Colonic mucosa (tissue), 4 donors: ENCODE measurements around the gene CDH2. TPM values are rescaled to one million over a fixed set of nuclear protein-coding genes. Genes with fewer than 3 reads are reported as not detected.

Experiments
- DNase-seq: peaks from one replicate; pipeline ENCODE4 v3.0.0-alpha.2; 2020
- H3K27ac ChIP-seq: fragments of 200-600 bp; one replicate; pipeline ENCODE4 v1.8.0; 2021
- H3K27me3 ChIP-seq: fragments of 200-600 bp; one replicate; pipeline ENCODE4 v1.8.0; 2021
- H3K36me3 ChIP-seq: fragments of 200-600 bp; one replicate; pipeline ENCODE4 v1.8.0; 2021
- H3K4me1 ChIP-seq: fragments of 200-600 bp; one replicate; pipeline ENCODE4 v1.8.0; 2021; ENCODE audit warnings: mild to moderate bottlenecking
- H3K4me3 ChIP-seq: fragments of 200-600 bp; one replicate; pipeline ENCODE4 v1.8.0; 2021
- H3K9ac ChIP-seq, 2 donors: one replicate each; pipeline ENCODE4 v1.7.0; 2013; ENCODE audit warnings: control low read depth in 2 of 2, low read depth in 2 of 2, low read length in 2 of 2
- H3K9me3 ChIP-seq: fragments of 200-600 bp; one replicate; pipeline ENCODE4 v1.8.0; 2021
- intact Hi-C: fragments of 100-400 bp; cut with DNase I; formaldehyde crosslinking; loops from one replicate; pipeline ENCODE4 v1.14.1; 2022
- total RNA-seq, 2 donors: library from RNA; stranded (reverse); fragmentation: NEBNext Ultra II Directional in 1 of 2; extraction: Animal tissue kit (Norgen Biotek cat#: 25700) in 1 of 2; gene quantifications; one replicate each; pipeline ENCODE4 v1.2.1, GENCODE V29; 2021
- TF ChIP-seq, protein P1 (sequence below): fragments of 200-600 bp; IDR thresholded peaks from one replicate; pipeline ENCODE4 v1.8.0; 2022; ENCODE audit warnings: antibody characterized with exemption, mild to moderate bottlenecking
- donor health status: healthy.
- donor health status: DM: no; HTN: no; CAD: no.
- donor health status: DM: no; HTN: no; CAD: no.

CDH2 gene
- total RNA-seq, 2 donors from 2014 or later, result 0.84 to 1.4 TPM

GRCh38 chr18:28158083-28158581 is 18.8 kb downstream of the CDH2 start:
- Histone ChIP-seq H3K4me1 (no peaks in the 10 kb centered on the region), H3K9me3 (no peaks in the 10 kb centered on the region), H3K27ac (no peak overlapping the region), H3K4me3 (no peak overlapping the region), H3K27me3 (no peaks in the 10 kb centered on the region), H3K9ac (no peak overlapping the region), H3K36me3 (no peaks in the 10 kb centered on the region)
- no peak for DNase-seq
- intact Hi-C loops, result no loop called here
- TF ChIP-seq, protein P1, sequence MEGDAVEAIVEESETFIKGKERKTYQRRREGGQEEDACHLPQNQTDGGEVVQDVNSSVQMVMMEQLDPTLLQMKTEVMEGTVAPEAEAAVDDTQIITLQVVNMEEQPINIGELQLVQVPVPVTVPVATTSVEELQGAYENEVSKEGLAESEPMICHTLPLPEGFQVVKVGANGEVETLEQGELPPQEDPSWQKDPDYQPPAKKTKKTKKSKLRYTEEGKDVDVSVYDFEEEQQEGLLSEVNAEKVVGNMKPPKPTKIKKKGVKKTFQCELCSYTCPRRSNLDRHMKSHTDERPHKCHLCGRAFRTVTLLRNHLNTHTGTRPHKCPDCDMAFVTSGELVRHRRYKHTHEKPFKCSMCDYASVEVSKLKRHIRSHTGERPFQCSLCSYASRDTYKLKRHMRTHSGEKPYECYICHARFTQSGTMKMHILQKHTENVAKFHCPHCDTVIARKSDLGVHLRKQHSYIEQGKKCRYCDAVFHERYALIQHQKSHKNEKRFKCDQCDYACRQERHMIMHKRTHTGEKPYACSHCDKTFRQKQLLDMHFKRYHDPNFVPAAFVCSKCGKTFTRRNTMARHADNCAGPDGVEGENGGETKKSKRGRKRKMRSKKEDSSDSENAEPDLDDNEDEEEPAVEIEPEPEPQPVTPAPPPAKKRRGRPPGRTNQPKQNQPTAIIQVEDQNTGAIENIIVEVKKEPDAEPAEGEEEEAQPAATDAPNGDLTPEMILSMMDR, result no peak

DNA sequence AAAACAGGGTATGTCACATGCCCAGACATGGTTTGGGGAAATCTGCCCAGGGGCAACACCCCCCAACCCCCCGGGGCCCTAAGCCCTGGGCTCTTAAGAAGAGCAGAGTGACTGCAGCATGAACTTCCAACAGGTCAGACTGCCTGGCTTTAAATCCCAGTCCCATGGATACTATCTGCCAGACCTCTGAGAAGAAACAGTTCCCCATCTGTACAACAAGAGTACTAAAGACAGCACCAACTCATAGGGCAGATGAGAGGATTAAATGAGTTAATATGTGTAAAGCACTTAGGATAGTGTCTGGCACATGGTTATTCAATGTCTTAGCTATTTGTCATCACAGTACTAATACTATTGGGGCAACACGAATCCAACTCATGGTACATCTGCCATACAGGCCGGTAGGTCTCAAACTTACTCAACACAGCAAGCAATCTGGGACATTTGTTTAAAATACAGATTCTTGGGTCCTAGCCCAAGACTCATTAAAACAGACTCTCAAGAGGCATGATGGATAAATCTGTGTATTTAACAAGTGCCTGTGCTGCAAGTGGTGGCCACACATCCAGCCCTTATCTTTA is 23.4 kb downstream of the CDH2 start:
- H3K4me1 ChIP-seq, result no peaks in the 10 kb centered on the region

GRCh38 chr18:28152754-28153153 is 24.2 kb downstream of the CDH2 start:
- H3K4me3 ChIP-seq, result no peak overlapping the region
- no peak for DNase-seq
- no peaks in the 10 kb centered on the region for H3K4me1 ChIP-seq
- H3K36me3 ChIP-seq, result no peaks in the 10 kb centered on the region
- TF ChIP-seq, protein P1, result no peak
- no peak overlapping the region for H3K9ac ChIP-seq
- no peaks in the 10 kb centered on the region for H3K9me3 ChIP-seq
- intact Hi-C loops, result no loop called here
- no peaks in the 10 kb centered on the region for H3K27me3 ChIP-seq
- H3K27ac ChIP-seq, result no peak overlapping the region

More for the DNA sequence above, 23.4 kb downstream of the CDH2 start:
- H3K27me3 ChIP-seq, result no peaks in the 10 kb centered on the region
- no peak overlapping the region for H3K4me3 ChIP-seq
- TF ChIP-seq, protein P1, result no peak
- no peak for DNase-seq
- no peak overlapping the region for H3K9ac ChIP-seq
- intact Hi-C loops, result no loop called here
- H3K9me3 ChIP-seq, result no peaks in the 10 kb centered on the region
- no peaks in the 10 kb centered on the region for H3K36me3 ChIP-seq
- H3K27ac ChIP-seq, result no peak overlapping the region

- intact Hi-C loops, result no loop called here
- TF ChIP-seq, protein P1, result no peak
- H3K9ac ChIP-seq, result no peak overlapping the region
- DNase-seq, result no peak
- no peaks in the 10 kb centered on the region for H3K27me3 ChIP-seq
- H3K4me3 ChIP-seq, result no peak overlapping the region
- no peaks in the 10 kb centered on the region for H3K9me3 ChIP-seq
- no peak overlapping the region for H3K27ac ChIP-seq
- no peaks in the 10 kb centered on the region for H3K36me3 ChIP-seq
- no peaks in the 10 kb centered on the region for H3K4me1 ChIP-seq
Observed at GRCh38 chr18:28152354-28152753, 24.6 kb downstream of the CDH2 start.

- Histone ChIP-seq H3K4me3 (no peak overlapping the region), H3K27me3 (no peaks in the 10 kb centered on the region), H3K9ac (no peak overlapping the region), H3K27ac (no peak overlapping the region), H3K9me3 (no peaks in the 10 kb centered on the region), H3K4me1 (no peaks in the 10 kb centered on the region), H3K36me3 (no peaks in the 10 kb centered on the region)
- intact Hi-C loops, result no loop called here
- TF ChIP-seq, protein P1, result no peak
- DNase-seq, result no peak
Observed at GRCh38 chr18:28151434-28151833, 25.5 kb downstream of the CDH2 start.
